ENCODE data around the gene EIF5. TPM values are rescaled to one million over a fixed set of nuclear protein-coding genes. Genes with fewer than 3 reads are reported as not detected.

Gene EIF5
- polyA plus RNA-seq, 1 experiment, result 477 TPM

- peaks cover 15% of the 10 kb centered on the region for H3K9me3 ChIP-seq (ENCODE audit: control insufficient read depth, insufficient read depth, low read length)
- ChIA-PET POLR2A (no interaction called here), CTCF (no interaction called here)
- no peak for TF ChIP-seq CTCF (IDR thresholded peaks at IDR 0.05; ENCODE audit: low read depth, low read length)
- DNase-seq (ENCODE audit: low read depth, low spot score), result no peak
- H3K27me3 ChIP-seq (ENCODE audit: control insufficient read depth, insufficient read depth, low read length), result peaks cover 12% of the 10 kb centered on the region
- H3K4me3 ChIP-seq (ENCODE audit: low read depth, low read length), result no peak overlapping the region
- H3K27ac ChIP-seq (ENCODE audit: low read depth, low read length), result no peak overlapping the region
Measured at GRCh38 chr14:103308717-103309616, 25.1 kb upstream of the EIF5 start.

- Histone ChIP-seq H3K4me3 (ENCODE audit: low read depth, low read length) (no peak overlapping the region), H3K27me3 (ENCODE audit: control insufficient read depth, insufficient read depth, low read length) (peaks cover 12% of the 10 kb centered on the region), H3K27ac (ENCODE audit: low read depth, low read length) (no peak overlapping the region), H3K9me3 (ENCODE audit: control insufficient read depth, insufficient read depth, low read length) (peaks cover 14% of the 10 kb centered on the region)
- ChIA-PET POLR2A (no interaction called here), CTCF (no interaction called here)
- TF ChIP-seq CTCF (IDR thresholded peaks at IDR 0.05; ENCODE audit: low read depth, low read length), result no peak
- no peak for DNase-seq (ENCODE audit: low read depth, low spot score)
Measured at GRCh38 chr14:103310576-103311095, 23.4 kb upstream of the EIF5 start.

- no peak for TF ChIP-seq CTCF (IDR thresholded peaks at IDR 0.05; ENCODE audit: low read depth, low read length)
- Histone ChIP-seq H3K9me3 (ENCODE audit: control insufficient read depth, insufficient read depth, low read length) (peaks cover 9% of the 10 kb centered on the region), H3K27me3 (ENCODE audit: control insufficient read depth, insufficient read depth, low read length) (peaks cover 12% of the 10 kb centered on the region), H3K27ac (ENCODE audit: low read depth, low read length) (no peak overlapping the region), H3K4me3 (ENCODE audit: low read depth, low read length) (no peak overlapping the region)
- DNase-seq (ENCODE audit: low read depth, low spot score), result no peak
- CTCF ChIA-PET, result no interaction called here
- POLR2A ChIA-PET, result no interaction called here
Measured at GRCh38 chr14:103311171-103311997, 22.7 kb upstream of the EIF5 start.

- TF ChIP-seq CTCF (IDR thresholded peaks at IDR 0.05; ENCODE audit: low read depth, low read length), result no peak
- Histone ChIP-seq H3K4me3 (ENCODE audit: low read depth, low read length) (no peak overlapping the region), H3K9me3 (ENCODE audit: control insufficient read depth, insufficient read depth, low read length) (peaks cover 2% of the 10 kb centered on the region), H3K27me3 (ENCODE audit: control insufficient read depth, insufficient read depth, low read length) (peaks cover 10% of the 10 kb centered on the region), H3K27ac (ENCODE audit: low read depth, low read length) (no peak overlapping the region)
- CTCF ChIA-PET, result no interaction called here
- no peak for DNase-seq (ENCODE audit: low read depth, low spot score)
- POLR2A ChIA-PET, result no interaction called here
Measured at GRCh38 chr14:103312006-103312635, 21.9 kb upstream of the EIF5 start.
